ENCODE results near the gene YEATS4.
A peak's percentile ranks its signal among the peaks of the same experiment; 100 is the strongest.

Gene YEATS4

DNA sequence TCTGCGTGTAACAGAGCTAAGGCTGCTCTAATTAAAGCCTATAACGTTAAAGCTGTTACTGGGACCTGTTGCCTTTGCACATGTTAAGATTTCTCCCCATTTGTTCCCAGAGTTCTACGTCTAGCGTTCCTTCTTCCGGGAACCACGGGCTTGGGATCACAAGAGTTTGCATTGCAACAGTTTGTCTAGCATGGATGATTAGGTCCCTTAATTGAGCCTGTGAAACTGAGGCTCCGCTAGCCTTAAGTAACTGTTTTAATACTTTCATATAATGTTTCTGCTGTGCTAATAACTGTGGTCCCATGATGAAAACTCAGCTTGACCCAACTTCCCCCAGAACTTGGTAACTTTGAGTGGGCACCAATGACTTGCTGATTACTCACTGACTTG lies 28.0 kb upstream of the YEATS4 start:
- Histone ChIP-seq H3K4me3 (ENCODE audit: low read length) (peak overlapping the region; percentile 61), H3K4me1 (ENCODE audit: control insufficient read depth, insufficient read depth, low read length) (peaks cover 3% of the 10 kb centered on the region), H3K9me3 (replicated peaks; ENCODE audit: low read length) (no peaks in the 10 kb centered on the region), H3K9ac (ENCODE audit: low read depth, low read length) (no peak overlapping the region), H3K4me2 (ENCODE audit: low read length) (peak overlapping the region; percentile 85), H3K27me3 (ENCODE audit: control insufficient read depth, insufficient read depth, low read length) (peaks cover 43% of the 10 kb centered on the region), H3K36me3 (ENCODE audit: insufficient read depth, low read length) (no peaks in the 10 kb centered on the region)

GRCh38 chr12:69331909-69332684 lies 27.4 kb upstream of the YEATS4 start:
- no peak overlapping the region for H3K4me3 ChIP-seq (ENCODE audit: low read length)
- H3K4me1 ChIP-seq (ENCODE audit: control insufficient read depth, insufficient read depth, low read length): peaks cover 3% of the 10 kb centered on the region

GRCh38 chr12:69332815-69333358 lies 26.7 kb upstream of the YEATS4 start:
- Histone ChIP-seq H3K4me3 (ENCODE audit: low read length) (no peak overlapping the region), H3K36me3 (ENCODE audit: insufficient read depth, low read length) (no peaks in the 10 kb centered on the region), H3K4me1 (ENCODE audit: control insufficient read depth, insufficient read depth, low read length) (peaks cover 3% of the 10 kb centered on the region), H3K9ac (ENCODE audit: low read depth, low read length) (no peak overlapping the region), H3K9me3 (replicated peaks; ENCODE audit: low read length) (no peaks in the 10 kb centered on the region), H3K27me3 (ENCODE audit: control insufficient read depth, insufficient read depth, low read length) (peaks cover 50% of the 10 kb centered on the region), H3K4me2 (ENCODE audit: low read length) (no peak overlapping the region)

More at GRCh38 chr12:69331909-69332684, 27.4 kb upstream of the YEATS4 start:
- no peaks in the 10 kb centered on the region for H3K36me3 ChIP-seq (ENCODE audit: insufficient read depth, low read length)
- peaks cover 47% of the 10 kb centered on the region for H3K27me3 ChIP-seq (ENCODE audit: control insufficient read depth, insufficient read depth, low read length)
- no peaks in the 10 kb centered on the region for H3K9me3 ChIP-seq (replicated peaks; ENCODE audit: low read length)
- H3K4me2 ChIP-seq (ENCODE audit: low read length): no peak overlapping the region
- no peak overlapping the region for H3K9ac ChIP-seq (ENCODE audit: low read depth, low read length)

DNA sequence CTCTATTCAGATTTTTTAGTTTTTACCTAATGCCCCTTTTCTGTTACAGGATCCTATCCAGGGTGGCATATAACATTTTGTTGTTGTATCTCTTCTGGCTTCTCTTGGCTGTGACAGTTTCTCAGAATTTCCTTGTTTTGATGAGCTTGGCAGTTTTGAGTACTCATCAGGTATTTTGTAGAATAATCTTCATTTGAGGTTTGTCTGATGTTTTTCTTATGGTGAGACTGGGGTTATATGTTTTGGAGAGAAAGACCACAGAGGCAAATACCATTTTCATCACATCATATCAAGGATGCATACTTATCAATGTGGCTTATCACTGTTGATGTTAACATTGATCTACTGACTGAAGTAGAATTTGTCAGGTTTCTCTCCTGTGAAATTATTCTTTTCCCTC lies 25.4 kb upstream of the YEATS4 start:
- H3K4me3 ChIP-seq (ENCODE audit: low read length): no peak overlapping the region
- H3K9me3 ChIP-seq (replicated peaks; ENCODE audit: low read length): no peaks in the 10 kb centered on the region
- H3K36me3 ChIP-seq (ENCODE audit: insufficient read depth, low read length): no peaks in the 10 kb centered on the region
- no peak overlapping the region for H3K9ac ChIP-seq (ENCODE audit: low read depth, low read length)
- peaks cover 3% of the 10 kb centered on the region for H3K4me1 ChIP-seq (ENCODE audit: control insufficient read depth, insufficient read depth, low read length)
- no peak overlapping the region for H3K4me2 ChIP-seq (ENCODE audit: low read length)
- H3K27me3 ChIP-seq (ENCODE audit: control insufficient read depth, insufficient read depth, low read length): peaks cover 41% of the 10 kb centered on the region

DNA sequence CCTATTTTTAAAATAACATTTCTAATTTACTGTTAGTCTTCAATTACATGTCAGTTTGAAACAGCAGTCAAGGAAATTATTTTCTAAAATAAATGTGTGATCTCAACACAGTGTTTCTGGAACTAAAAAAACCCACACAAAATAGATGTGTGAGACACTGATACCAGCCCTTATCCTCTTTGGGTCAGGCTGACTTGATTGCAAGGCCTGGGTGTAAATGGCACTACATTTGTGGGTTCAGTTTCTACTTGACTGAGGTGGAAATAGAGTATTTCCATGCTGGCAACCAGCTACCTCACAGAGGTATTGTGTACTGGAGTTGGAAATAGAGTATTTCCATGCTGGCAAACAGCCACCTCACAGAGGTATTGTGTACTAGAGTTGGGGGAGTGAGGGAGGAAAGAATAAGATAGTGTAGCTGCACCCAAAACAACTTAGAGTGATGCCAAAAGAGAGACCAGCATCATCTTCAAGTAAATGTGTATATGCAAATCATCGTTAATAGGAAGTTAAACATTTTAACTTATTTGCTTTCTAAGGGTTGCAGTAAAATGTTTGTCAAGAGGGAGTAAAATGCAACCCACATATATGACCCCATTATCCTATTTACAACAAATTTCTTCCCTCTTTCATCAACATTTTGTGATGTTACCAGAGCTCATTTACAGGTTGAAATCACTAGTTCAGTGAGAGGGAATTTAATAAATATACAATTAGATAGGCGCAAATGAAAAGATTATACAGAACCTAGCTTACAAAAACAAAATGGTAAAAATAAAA lies 22.0 kb upstream of the YEATS4 start:
- peaks cover 26% of the 10 kb centered on the region for H3K27me3 ChIP-seq (ENCODE audit: control insufficient read depth, insufficient read depth, low read length)
- no peaks in the 10 kb centered on the region for H3K36me3 ChIP-seq (ENCODE audit: insufficient read depth, low read length)
- H3K9me3 ChIP-seq (replicated peaks; ENCODE audit: low read length): no peaks in the 10 kb centered on the region
- no peak overlapping the region for H3K4me3 ChIP-seq (ENCODE audit: low read length)
- H3K9ac ChIP-seq (ENCODE audit: low read depth, low read length): no peak overlapping the region
- H3K4me1 ChIP-seq (ENCODE audit: control insufficient read depth, insufficient read depth, low read length): no peaks in the 10 kb centered on the region
- H3K4me2 ChIP-seq (ENCODE audit: low read length): no peak overlapping the region

DNA sequence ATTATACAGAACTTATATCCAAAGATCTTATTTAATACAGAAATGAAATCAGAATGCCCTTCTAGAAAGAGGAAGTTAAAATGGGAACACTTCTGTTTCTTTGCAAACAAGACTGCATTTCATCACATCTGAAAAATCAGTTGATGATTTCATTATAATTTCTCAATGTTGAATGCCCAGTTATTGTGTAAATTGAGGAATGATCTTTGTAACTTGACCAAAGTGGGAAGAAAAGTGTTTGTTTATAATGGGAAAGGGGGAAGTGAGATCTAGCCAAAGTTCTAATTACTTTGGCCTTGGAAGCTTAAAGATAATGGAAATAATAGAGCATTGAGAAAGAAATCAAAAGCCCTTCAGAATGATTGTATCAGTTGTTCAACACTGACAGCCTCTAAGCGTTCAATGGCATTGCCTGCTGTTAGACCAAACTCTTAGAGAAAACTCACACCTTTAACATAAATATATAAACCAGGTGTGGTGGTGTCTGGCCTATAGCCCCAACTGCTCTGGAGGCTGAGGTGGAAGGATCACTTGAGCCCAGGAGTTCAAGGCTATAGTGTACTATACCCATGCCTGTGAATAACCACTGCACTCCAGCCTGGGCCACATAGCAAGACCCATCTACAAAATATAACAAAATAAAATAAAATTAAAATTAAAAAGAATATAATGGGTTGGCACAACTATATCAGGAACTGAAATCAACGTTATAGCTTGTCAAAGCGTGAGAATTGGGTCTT lies 21.3 kb upstream of the YEATS4 start:
- Histone ChIP-seq H3K9ac (ENCODE audit: low read depth, low read length) (no peak overlapping the region), H3K4me2 (ENCODE audit: low read length) (no peak overlapping the region), H3K27me3 (ENCODE audit: control insufficient read depth, insufficient read depth, low read length) (peaks cover 24% of the 10 kb centered on the region), H3K4me3 (ENCODE audit: low read length) (no peak overlapping the region), H3K4me1 (ENCODE audit: control insufficient read depth, insufficient read depth, low read length) (no peaks in the 10 kb centered on the region), H3K9me3 (replicated peaks; ENCODE audit: low read length) (no peaks in the 10 kb centered on the region), H3K36me3 (ENCODE audit: insufficient read depth, low read length) (no peaks in the 10 kb centered on the region)

GRCh38 chr12:69338936-69339335 lies 20.6 kb upstream of the YEATS4 start:
- Histone ChIP-seq H3K27me3 (ENCODE audit: control insufficient read depth, insufficient read depth, low read length) (peaks cover 29% of the 10 kb centered on the region), H3K9ac (ENCODE audit: low read depth, low read length) (no peak overlapping the region), H3K4me3 (ENCODE audit: low read length) (no peak overlapping the region), H3K9me3 (replicated peaks; ENCODE audit: low read length) (no peaks in the 10 kb centered on the region), H3K4me1 (ENCODE audit: control insufficient read depth, insufficient read depth, low read length) (no peaks in the 10 kb centered on the region), H3K36me3 (ENCODE audit: insufficient read depth, low read length) (no peaks in the 10 kb centered on the region), H3K4me2 (ENCODE audit: low read length) (no peak overlapping the region)

DNA sequence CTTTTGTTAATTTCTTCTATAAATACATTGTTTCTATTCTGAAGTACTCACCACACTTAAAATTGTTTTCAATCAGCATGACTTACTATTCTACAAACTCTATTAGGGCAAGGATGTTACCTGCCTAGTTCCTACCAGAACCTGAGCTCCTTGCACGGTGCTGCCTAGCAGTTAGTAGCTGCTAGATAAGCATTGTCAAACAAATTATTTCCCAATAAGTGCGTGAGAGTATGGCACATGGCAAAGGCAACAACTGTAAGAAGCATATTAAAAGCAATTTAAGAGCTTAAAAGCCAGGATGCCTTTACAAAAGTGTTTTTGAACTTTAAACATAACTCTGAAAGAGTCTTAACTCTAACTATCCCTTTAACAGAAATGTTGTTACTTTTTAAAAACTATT lies 19.5 kb upstream of the YEATS4 start:
- Histone ChIP-seq H3K27me3 (ENCODE audit: control insufficient read depth, insufficient read depth, low read length) (peaks cover 32% of the 10 kb centered on the region), H3K4me1 (ENCODE audit: control insufficient read depth, insufficient read depth, low read length) (no peaks in the 10 kb centered on the region), H3K9ac (ENCODE audit: low read depth, low read length) (no peak overlapping the region), H3K4me3 (ENCODE audit: low read length) (no peak overlapping the region), H3K36me3 (ENCODE audit: insufficient read depth, low read length) (no peaks in the 10 kb centered on the region), H3K9me3 (replicated peaks; ENCODE audit: low read length) (no peaks in the 10 kb centered on the region), H3K4me2 (ENCODE audit: low read length) (no peak overlapping the region)

DNA sequence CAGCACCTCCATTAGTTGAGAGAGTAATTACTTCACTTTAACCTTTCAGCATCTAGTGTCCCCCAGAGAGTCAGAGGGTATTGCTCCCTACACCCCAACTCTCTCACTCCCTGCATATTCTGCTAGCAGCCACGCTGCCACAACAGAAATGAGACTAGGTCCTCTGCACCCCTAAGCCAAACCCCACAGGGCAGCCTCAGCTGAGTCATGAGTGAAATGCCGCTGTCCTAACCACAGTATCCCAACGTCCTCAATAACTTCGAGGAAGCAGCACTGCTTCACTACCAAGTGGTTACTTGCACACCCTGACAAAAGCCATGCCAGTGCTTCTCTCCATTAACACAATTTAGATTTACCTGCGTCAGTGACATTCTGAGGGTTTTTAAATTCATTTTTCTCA lies 18.2 kb upstream of the YEATS4 start:
- H3K9me3 ChIP-seq (replicated peaks; ENCODE audit: low read length): no peaks in the 10 kb centered on the region
- H3K4me3 ChIP-seq (ENCODE audit: low read length): no peak overlapping the region
- H3K4me1 ChIP-seq (ENCODE audit: control insufficient read depth, insufficient read depth, low read length): no peaks in the 10 kb centered on the region
- peaks cover 32% of the 10 kb centered on the region for H3K27me3 ChIP-seq (ENCODE audit: control insufficient read depth, insufficient read depth, low read length)
- no peak overlapping the region for H3K4me2 ChIP-seq (ENCODE audit: low read length)
- no peak overlapping the region for H3K9ac ChIP-seq (ENCODE audit: low read depth, low read length)
- H3K36me3 ChIP-seq (ENCODE audit: insufficient read depth, low read length): no peaks in the 10 kb centered on the region

DNA sequence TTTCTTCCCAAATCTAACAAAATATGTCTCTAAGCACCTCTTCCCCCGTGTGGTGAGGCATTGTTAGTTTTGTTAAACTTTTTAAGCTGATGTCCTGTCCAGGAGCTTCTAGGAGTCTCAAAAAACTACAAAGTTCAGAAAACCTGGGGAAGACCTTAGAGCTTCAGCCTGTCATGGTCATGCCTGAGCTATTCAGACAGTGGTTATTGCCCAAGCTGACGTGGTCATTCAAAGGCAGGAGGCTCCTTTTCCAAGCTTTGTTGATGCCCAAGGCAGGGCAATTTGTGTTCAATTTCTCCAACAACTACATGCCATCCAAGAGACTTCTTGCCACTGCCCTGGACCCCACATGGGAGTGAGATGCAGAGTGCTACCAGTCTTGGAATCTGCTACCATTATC lies 17.1 kb upstream of the YEATS4 start:
- no peaks in the 10 kb centered on the region for H3K4me1 ChIP-seq (ENCODE audit: control insufficient read depth, insufficient read depth, low read length)
- no peak overlapping the region for H3K4me2 ChIP-seq (ENCODE audit: low read length)
- peaks cover 25% of the 10 kb centered on the region for H3K27me3 ChIP-seq (ENCODE audit: control insufficient read depth, insufficient read depth, low read length)
- no peak overlapping the region for H3K4me3 ChIP-seq (ENCODE audit: low read length)
- H3K9me3 ChIP-seq (replicated peaks; ENCODE audit: low read length): no peaks in the 10 kb centered on the region
- no peaks in the 10 kb centered on the region for H3K36me3 ChIP-seq (ENCODE audit: insufficient read depth, low read length)
- no peak overlapping the region for H3K9ac ChIP-seq (ENCODE audit: low read depth, low read length)

- Histone ChIP-seq H3K9me3 (replicated peaks; ENCODE audit: low read length) (no peaks in the 10 kb centered on the region), H3K4me1 (ENCODE audit: control insufficient read depth, insufficient read depth, low read length) (no peaks in the 10 kb centered on the region), H3K9ac (ENCODE audit: low read depth, low read length) (no peak overlapping the region), H3K4me3 (ENCODE audit: low read length) (no peak overlapping the region), H3K27me3 (ENCODE audit: control insufficient read depth, insufficient read depth, low read length) (peaks cover 26% of the 10 kb centered on the region), H3K36me3 (ENCODE audit: insufficient read depth, low read length) (no peaks in the 10 kb centered on the region), H3K4me2 (ENCODE audit: low read length) (no peak overlapping the region)
Measured at GRCh38 chr12:69343357-69343756, 16.2 kb upstream of the YEATS4 start.
